HL-60/S4 (cell line): ENCODE results near the gene CRIM1.

Experiments
- in situ Hi-C: fragments of 300-500 bp; cut with MboI; formaldehyde crosslinking; loops from 2 replicates; pipeline ENCODE4 v1.14.3; 2022; ENCODE audit warnings: low sequenced_read_pairs

The CRIM1 gene

DNA sequence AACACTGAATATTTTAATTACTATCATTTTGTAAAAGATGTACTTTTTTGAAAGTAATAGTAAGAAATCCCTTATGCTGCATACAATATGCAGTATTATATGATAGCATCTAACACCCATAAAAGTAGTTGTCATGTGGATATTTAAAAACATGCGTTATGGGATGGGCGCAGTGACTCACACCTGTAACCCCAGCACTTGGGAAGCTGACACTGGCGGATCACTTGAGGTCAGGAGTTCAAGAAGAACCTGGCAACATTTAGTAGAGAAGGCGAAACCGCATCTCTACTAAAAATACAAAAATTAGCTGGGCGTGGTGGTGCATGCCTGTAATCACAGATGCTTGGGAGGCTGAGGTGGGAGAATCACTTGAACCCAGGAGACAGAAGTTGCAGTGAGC lies 153.5 kb downstream of the CRIM1 start:
- in situ Hi-C loops, result no loop called here

GRCh38 chr2:36511858-36512603 lies 156.5 kb downstream of the CRIM1 start:
- in situ Hi-C loops, result no loop called here

DNA sequence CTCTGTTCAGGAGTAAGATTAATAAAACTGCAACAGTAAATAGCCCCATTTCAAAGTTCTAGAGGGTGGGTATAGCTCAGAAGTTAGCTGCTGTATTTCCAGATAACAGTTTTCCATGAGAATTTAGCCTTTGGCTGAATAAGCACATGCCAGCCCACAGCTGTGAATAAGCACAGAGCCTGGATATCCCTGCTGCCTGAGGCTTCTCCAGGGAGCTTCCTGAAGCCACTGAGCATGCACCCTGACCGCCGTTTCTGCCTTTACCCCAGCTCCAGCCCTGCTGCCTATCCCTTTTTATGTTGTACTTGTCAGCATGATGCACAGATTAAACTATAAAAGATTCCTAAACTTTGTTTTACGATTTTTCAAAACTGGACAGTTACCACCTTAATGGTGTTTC lies 157.1 kb downstream of the CRIM1 start:
- in situ Hi-C loops, result no loop called here

DNA sequence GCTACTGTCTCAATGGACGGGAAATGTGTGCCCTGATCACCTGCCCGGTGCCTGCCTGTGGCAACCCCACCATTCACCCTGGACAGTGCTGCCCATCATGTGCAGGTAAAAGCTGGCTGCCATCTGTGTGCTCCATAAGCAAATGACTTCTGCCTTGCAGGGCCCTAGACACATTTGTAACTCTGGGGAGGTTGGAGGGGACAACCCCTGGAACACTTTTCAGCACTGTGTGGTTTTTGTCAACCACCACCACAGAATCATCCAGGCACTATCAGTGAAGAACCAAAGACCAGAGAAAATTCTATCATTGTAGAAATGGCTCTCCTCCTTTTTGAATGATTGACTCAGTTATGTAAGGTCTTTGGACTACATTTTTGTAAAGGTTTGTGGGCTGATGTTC lies 158.1 kb downstream of the CRIM1 start:
- in situ Hi-C loops, result no loop called here

GRCh38 chr2:36515538-36515937 lies 160.0 kb downstream of the CRIM1 start:
- in situ Hi-C loops, result no loop called here

GRCh38 chr2:36516136-36516870 lies 160.7 kb downstream of the CRIM1 start:
- in situ Hi-C loops, result no loop called here

GRCh38 chr2:36520431-36520830 lies 164.9 kb downstream of the CRIM1 start:
- in situ Hi-C loops, result no loop called here

GRCh38 chr2:36523153-36523552 lies 167.6 kb downstream of the CRIM1 start:
- in situ Hi-C loops, result no loop called here

DNA sequence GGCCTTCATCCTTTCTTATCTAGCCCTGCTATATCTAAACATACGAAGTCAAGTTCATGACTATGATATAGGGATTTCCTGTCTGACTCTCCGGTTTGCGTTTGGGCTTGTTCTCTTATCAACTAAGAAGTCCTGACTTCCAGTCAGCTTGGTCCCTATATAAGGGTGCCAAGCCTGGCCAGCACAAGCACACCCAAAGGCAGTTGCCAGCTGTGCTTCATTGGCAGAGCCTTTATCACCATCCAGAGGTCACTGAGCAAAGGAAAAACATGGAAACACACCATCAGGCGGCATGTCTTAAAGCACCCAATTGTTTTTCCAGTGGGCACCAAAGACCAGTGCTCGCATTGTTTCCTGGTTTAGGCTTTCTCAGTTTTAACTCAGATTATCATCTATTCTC lies 169.7 kb downstream of the CRIM1 start:
- in situ Hi-C loops, result no loop called here

DNA sequence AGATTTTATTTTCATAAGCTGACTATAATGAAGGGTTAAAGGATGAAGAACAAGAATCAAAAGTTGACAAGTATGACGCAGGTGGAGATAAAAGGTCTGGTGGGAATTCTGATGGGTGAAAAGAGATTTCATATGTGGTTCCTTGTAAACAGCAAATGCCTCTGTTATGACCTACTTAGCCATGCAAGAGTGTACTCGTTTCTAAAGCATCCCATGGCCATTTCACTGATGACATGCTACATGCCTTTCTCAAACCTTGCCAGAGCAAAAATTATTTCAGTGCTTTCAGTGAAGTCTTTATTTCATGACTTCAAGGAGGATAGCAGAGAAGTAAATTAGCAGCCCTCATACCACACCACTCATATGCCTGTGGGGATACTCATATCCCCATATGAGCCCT lies 170.6 kb downstream of the CRIM1 start:
- in situ Hi-C loops, result no loop called here

- in situ Hi-C loops, result no loop called here
These were observed 172.7 kb downstream of the CRIM1 start for GRCh38 chr2:36528274-36528673.

DNA sequence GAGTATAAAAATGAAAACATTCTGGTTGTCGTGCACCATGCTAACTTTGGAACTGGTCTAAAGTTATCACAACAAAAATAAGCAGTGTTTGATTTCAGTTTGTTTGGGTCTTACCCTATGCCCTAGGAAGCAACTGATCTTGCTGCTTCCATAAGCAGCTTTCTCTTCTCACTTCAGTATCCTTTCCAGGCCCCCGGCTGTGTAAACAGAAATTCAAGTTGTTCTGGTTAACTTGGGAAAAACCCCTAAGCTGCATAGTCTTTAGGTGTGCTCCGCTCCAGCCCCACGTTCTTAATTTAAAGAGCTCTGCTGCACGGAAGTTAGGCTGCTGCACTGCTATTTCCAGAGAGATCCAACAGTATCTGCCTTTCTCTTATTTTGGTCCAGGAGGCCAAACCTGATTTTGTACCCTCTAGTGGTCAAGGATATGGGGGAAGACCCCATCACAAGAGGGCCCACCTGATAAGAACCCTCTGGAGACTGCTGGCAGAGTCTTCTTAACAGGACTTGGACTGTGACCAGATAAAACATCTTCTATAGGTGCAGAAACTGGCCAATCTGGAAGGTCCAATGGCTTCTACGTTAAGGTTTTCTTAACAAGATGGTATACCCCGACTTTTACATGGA lies 173.3 kb downstream of the CRIM1 start:
- in situ Hi-C loops, result no loop called here

DNA sequence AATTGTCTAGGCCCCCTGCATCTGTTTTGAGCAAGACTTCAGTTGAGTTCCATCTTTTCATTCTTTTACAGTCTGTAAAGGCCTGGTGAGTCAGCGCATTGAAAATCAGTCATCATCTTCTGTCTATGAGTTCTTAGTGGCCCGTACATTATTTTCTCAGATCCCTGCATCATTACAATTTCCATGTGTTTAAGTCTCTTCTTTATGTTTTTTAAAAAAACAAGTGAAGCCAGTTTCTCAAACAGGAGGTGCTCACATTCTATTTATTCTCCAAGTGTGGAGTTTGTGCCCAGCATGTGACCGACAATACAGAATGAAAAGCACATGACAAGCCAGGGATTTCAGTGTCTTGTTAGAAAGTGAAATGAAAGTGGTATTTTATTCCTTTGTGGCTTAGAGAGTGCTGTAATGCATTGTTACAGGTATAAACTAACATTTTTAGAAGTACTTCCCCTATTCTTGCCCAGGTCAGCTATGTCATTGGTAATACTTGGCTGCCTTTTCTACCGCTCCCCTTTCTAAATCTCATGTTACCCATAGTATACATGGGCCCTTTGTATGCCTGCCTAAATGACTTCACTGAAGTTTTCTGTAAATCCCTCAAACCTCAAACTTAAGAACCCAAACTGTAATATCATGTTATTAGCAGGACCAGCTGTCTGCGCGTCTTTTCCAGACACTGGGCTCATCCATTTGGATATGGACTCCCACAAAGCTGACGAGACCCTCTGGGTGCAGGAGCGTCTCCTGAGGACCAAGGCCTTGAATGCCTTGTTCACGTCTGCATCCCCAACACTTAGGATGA lies 174.8 kb downstream of the CRIM1 start:
- in situ Hi-C loops, result no loop called here

DNA sequence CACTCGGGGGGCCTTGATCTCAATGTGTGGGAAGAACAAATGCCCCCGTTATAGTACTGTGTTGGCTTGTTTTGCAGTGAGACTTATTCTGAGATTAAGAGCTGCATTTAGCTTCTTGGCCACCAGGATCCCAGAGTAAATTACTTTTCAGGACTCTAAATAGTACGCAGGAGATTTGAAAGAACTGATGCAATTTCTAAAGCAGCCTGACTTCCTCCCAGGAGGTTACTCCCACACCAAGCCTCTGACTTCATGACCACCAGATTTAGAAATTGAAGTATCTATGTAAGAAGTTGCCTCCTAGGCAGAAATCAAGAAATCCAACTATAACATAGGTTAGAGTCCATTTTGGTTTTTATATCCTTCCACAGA lies 175.4 kb downstream of the CRIM1 start:
- in situ Hi-C loops, result no loop called here

DNA sequence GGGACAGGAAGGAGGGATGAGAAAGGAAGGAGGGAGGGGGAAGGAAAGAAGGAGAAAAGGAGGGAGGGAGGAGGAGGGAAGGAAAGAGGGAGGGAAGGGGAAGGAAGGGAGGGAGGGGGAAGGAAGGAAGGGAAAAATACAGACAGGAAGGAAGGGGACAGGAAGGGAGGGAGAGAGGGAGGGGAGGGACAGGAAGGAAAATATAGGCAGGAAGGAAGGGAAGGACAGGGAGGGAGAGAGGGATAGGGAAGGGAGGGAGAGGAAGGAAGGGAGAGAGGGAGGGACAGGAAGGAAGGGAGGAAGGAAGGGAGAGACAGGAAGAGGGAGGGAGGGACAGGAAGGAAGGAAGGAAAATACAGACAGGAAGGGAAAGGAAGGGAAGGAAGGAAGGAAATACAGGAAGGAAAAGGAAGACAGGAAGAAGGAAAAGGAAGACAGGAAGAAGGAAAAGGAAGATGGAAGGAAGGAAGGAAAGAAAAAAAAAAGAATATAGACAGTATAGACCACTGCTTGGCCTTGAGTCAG lies 178.8 kb downstream of the CRIM1 start:
- in situ Hi-C loops, result no loop called here

DNA sequence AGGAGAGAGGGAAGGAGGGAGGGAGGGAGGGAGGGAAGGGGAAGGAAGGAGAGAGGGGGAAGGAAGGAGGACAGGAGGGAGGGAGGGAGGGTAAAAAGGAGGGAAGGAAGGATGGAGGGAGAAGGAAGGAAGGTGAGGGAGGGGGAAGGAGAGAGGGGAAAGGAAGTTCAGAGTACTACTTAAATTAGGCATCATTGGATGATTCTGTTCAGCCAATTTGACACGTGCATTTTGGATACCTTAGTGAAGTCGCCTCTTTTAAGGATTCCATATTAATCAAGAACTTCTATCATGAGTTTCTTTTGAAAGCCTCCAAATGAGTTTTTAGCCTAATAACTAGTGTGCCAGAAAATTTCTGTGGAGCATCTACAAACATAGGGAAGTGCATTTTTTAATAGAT lies 179.5 kb downstream of the CRIM1 start:
- in situ Hi-C loops, result no loop called here

DNA sequence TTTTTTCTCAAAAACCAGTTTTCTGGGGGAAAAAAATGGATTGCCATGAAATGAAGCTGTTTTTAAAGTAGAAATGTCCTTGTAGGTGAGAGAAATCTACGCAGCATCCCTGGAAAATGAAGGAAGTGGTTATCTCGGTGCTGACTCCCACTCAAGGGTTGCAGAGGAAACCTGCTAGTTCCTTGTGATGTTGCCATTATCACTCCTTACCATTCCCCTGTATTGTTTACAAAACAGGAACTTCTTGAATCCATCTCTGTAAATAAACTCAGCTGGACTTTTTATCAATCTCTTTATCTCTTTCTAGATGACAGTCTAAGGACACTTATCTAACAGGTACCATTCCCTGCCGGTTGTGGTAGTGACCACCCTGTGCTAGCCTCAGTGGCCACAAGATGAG lies 181.2 kb downstream of the CRIM1 start:
- in situ Hi-C loops, result no loop called here

DNA sequence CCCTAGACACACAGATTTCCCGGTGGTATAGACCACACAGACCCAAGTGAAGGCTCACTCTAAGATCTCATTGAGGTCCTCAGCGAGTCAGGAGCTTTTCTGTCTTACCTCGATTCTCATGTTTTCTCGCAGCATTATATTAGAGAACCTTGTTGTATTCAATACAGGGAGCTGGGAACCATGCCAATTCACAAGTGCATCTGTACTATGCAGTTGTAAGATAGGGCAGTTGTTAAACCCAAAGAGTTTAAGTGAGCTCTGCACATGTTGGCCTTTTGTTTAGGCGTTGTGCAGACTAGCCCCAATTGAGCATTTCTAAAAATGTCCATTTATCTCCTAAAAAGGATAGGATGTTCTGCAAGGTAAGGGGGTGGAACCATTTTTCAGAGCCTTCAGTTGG lies 182.8 kb downstream of the CRIM1 start:
- in situ Hi-C loops, result no loop called here

DNA sequence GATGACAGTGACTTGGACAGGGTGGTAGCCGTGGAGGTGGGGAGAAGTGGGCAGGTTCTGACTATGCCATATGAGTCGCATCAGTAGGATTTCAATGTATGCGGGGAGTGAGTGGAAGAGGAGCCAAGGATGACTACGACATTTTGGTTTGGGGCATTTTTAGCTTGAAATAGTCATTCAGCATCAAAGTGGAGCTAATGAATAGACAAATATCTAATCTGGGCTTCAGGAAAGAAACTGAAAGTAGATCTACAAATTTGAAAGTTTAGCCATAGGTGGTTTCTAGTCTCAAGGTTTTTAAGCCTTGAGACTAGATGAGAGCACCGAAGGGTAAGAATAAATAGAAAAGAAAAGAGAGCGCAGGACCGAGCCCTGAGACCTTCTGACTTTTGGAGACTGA lies 184.1 kb downstream of the CRIM1 start:
- in situ Hi-C loops, result no loop called here

- in situ Hi-C loops, result no loop called here
These were observed 185.6 kb downstream of the CRIM1 start for GRCh38 chr2:36540986-36541754.
